ENCODE results near the gene CCDC83. TPM values are rescaled to one million over a fixed set of nuclear protein-coding genes. Genes with fewer than 3 reads are reported as not detected.

The CCDC83 gene
- not detected in 2 replicates for total RNA-seq
- not detected in 2 replicates for polyA plus RNA-seq
- not detected in 2 replicates for polyA plus RNA-seq (2011; cell fraction: cytosol; rRNA removed)
- polyA plus RNA-seq (2011; cell fraction: nucleus; rRNA removed): not detected in 2 replicates
- not detected in 2 replicates for polyA plus RNA-seq (2012)
- polyA minus RNA-seq: not detected in 2 replicates
- polyA minus RNA-seq (2011; cell fraction: cytosol; rRNA and poly(A)+ RNA removed): not detected
- not detected in 2 replicates for polyA minus RNA-seq (2011; cell fraction: nucleus; rRNA and poly(A)+ RNA removed)
- Bru-seq, nascent RNA: percentile 3 among the genes with signal in this experiment
- not detected for BruChase-seq, experiment 1, labeled RNA remaining after a 6-hour chase
- not detected for BruChase-seq, experiment 2, labeled RNA remaining after a 2-hour chase
- long read RNA-seq: 0 reads

DNA sequence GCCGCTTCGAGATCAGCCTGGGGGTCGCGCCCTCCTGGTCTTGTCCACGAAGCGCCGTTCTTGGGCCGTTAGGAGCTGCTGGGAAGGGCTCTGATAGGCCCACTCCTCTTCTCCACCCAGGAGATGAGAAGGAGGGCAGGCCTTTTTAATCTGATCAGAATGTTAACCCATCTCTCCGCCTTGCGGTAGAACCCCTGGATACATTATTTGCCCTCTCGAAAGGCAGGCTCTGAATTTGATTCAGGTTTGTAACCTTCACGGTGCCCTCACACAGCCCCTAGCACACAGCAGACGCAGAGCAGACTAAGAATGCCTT is at the start of gene CCDC83:
Gene CCDC83, plus strand, starts transcription at position 43 of the 316 bp plus-strand sequence. CDS start 9,741 bp downstream, outside the sequence.
- FAIRE-seq (peak; percentile 12), DNase-seq (ENCODE audit: low read depth, low spot score) (no peak)
- Histone ChIP-seq H3K36me3 (ENCODE audit: control insufficient read depth in 2 of 2, extremely low read depth in 1 of 2, insufficient read depth in 2 of 2, low read length in 2 of 2) (no peaks in the 10 kb centered on the region), H2AFZ (ENCODE audit: low read depth, low read length) (peak within 1 kb of the TSS; percentile 97), H3K27ac (ENCODE audit: insufficient read depth, low read depth, low read length) (peak within 1 kb of the TSS; percentile 92), H4K20me1 (replicated peaks; ENCODE audit: control insufficient read depth, extremely low read depth, insufficient read depth, low read length) (no peaks in the 10 kb centered on the region), H3K4me2 (ENCODE audit: insufficient read depth, low read length) (peak within 1 kb of the TSS; percentile 98), H3K27me3 (ENCODE audit: control insufficient read depth in 2 of 2, insufficient read depth in 2 of 2, low read length in 2 of 2) (no peaks in the 10 kb centered on the region), H3K9ac (replicated peaks; ENCODE audit: extremely low read depth, insufficient read depth, low read length) (peak within 1 kb of the TSS; percentile 93), H3K4me3 (replicated peaks in 1 of 3; ENCODE audit: insufficient read depth in 1 of 3, low read depth in 1 of 3, low read length in 3 of 3) (peak within 1 kb of the TSS; percentile 40 to 82 (median 49)), H3K4me1 (ENCODE audit: control insufficient read depth, extremely low read depth, insufficient read depth, low read length) (peaks cover 4% of the 10 kb centered on the region), H3K9me3 (replicated peaks; ENCODE audit: control insufficient read depth, insufficient read depth, low read length) (no peaks in the 10 kb centered on the region), H3K79me2 (ENCODE audit: control insufficient read depth, insufficient read depth, low read length) (no peaks in the 10 kb centered on the region), H3K9me1 (replicated peaks; ENCODE audit: control insufficient read depth, extremely low read depth, insufficient read depth, low read length) (no peaks in the 10 kb centered on the region)
- POLR2A ChIA-PET: interaction anchor here (0.6 to 1.0 kb wide), 2 partner anchors 55 to 214 kb away, joined by 3 read pairs; partner anchors contain the start of gene PICALM
- TF ChIP-seq GATA2 (IDR thresholded peaks at IDR 0.05; ENCODE audit: insufficient read depth, insufficient read length, low read depth, low read length): no peak
- TF ChIP-seq POLR2AphosphoS5 (IDR thresholded peaks at IDR 0.05; ENCODE audit: insufficient read depth, low read depth, low read length): no peak
- no peak for TF ChIP-seq EZH2 (IDR thresholded peaks at IDR 0.05; ENCODE audit: borderline replicate concordance, low read depth, low read length, severe bottlenecking)
- no peak for TF ChIP-seq MYC (IDR thresholded peaks at IDR 0.05; ENCODE audit: low read depth, low read length)
- TF ChIP-seq JUN (IDR thresholded peaks at IDR 0.05; ENCODE audit: borderline replicate concordance, insufficient read depth, insufficient read length, low read depth): no peak
- TF ChIP-seq FOS (IDR thresholded peaks at IDR 0.05; ENCODE audit: borderline replicate concordance, insufficient read depth, low read length): no peak
- TF ChIP-seq POLR2A (IDR thresholded peaks at IDR 0.05; ENCODE audit: low read depth, low read length): no peak
- TF ChIP-seq, protein P1, sequence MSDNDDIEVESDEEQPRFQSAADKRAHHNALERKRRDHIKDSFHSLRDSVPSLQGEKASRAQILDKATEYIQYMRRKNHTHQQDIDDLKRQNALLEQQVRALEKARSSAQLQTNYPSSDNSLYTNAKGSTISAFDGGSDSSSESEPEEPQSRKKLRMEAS (IDR thresholded peaks at IDR 0.05; ENCODE audit: insufficient read depth, insufficient read length): no peak
- dilution Hi-C loops (cut with MboI; ENCODE audit: extremely low pct_ligation_motif_present, low sequenced_read_pairs) (no loop called here), intact Hi-C loops (cut with micrococcal nuclease) (loop anchor here (1.0 to 10.0 kb wide), 6 partner anchors 130 to 963 kb away; no protein-coding TSS in a partner anchor)
- TSS peak; percentile 30 for BruUV-seq (replicated peaks)
- CTCF ChIA-PET: interaction anchor here (0.6 to 1.9 kb wide), 69 partner anchors 8 to 1140 kb away, joined by 3 to 29 read pairs (median 4); partner anchors contain the start of genes DLG2, HIKESHI, PICALM and TMEM126A

All from endothelial cell of umbilical vein (primary cell).